ENCODE results near the gene NDUFAF8. TPM values are rescaled to one million over a fixed set of nuclear protein-coding genes. Genes with fewer than 3 reads are reported as not detected.
"Not testable (repeated sequence)": the region's sequence is repeated elsewhere in the genome, so short reads cannot be mapped to it uniquely, and the experiment has no call there.

Gene NDUFAF8
- polyA plus RNA-seq, 4 donors: 25.9 to 39.5 (median 35.7) TPM

- FAIRE-seq: no peak
These were observed 16.0 kb upstream of the NDUFAF8 start, which contains the start of gene CEP131 for GRCh38 chr17:81222906-81223761. CEP131 (minus strand) TSS chr17:81222965; CDS start chr17:81220056, 2,909 bp downstream.

GRCh38 chr17:81223762-81224130, 15.4 kb upstream of the NDUFAF8 start:
- Histone ChIP-seq H3K9me3 (ENCODE audit: control insufficient read depth in 2 of 2, insufficient read depth in 1 of 2, low read depth in 1 of 2, low read length in 1 of 2) (peaks cover 0 to 2% of the 10 kb centered on the region in 2 donors), H3K27ac (ENCODE audit: low read depth in 1 of 3, low read length in 2 of 3) (no peak overlapping the region), H3K27me3 (ENCODE audit: control insufficient read depth in 3 of 3, insufficient read depth in 3 of 3, low read length in 3 of 3) (peaks cover 0 to 9% (median 0%) of the 10 kb centered on the region in 3 donors), H3K4me3 (ENCODE audit: low read depth in 1 of 3, low read length in 3 of 3) (no peak overlapping the region), H3K4me1 (ENCODE audit: control insufficient read depth in 3 of 3, insufficient read depth in 2 of 3, low read depth in 1 of 3, low read length in 2 of 3) (peaks cover 0 to 19% (median 0%) of the 10 kb centered on the region in 3 donors), H3K36me3 (ENCODE audit: control insufficient read depth in 3 of 3, insufficient read depth in 2 of 3, low read depth in 1 of 3, low read length in 3 of 3) (peaks cover 0 to 20% (median 0%) of the 10 kb centered on the region in 3 donors)
- FAIRE-seq (no peak), DNase-seq (no peak)
- 23 to 49% (median 45%) methylated on average over 11 of the region's 11 CpGs for WGBS, 3 donors

More at GRCh38 chr17:81222906-81223761, 16.0 kb upstream of the NDUFAF8 start, which contains the start of gene CEP131:
- Histone ChIP-seq H3K27ac (ENCODE audit: low read depth in 1 of 3, low read length in 2 of 3) (peak within 1 kb of the TSS in 1 of 3 donors; percentile 42), H3K36me3 (ENCODE audit: control insufficient read depth in 3 of 3, insufficient read depth in 2 of 3, low read depth in 1 of 3, low read length in 3 of 3) (peaks cover 0 to 20% (median 0%) of the 10 kb centered on the region in 3 donors), H3K27me3 (ENCODE audit: control insufficient read depth in 3 of 3, insufficient read depth in 3 of 3, low read length in 3 of 3) (peaks cover 0 to 9% (median 0%) of the 10 kb centered on the region in 3 donors), H3K4me1 (ENCODE audit: control insufficient read depth in 3 of 3, insufficient read depth in 2 of 3, low read depth in 1 of 3, low read length in 2 of 3) (peaks cover 0 to 19% (median 0%) of the 10 kb centered on the region in 3 donors), H3K9me3 (ENCODE audit: control insufficient read depth in 2 of 2, insufficient read depth in 1 of 2, low read depth in 1 of 2, low read length in 1 of 2) (peaks cover 0 to 2% of the 10 kb centered on the region in 2 donors), H3K4me3 (ENCODE audit: low read depth in 1 of 3, low read length in 3 of 3) (peak within 1 kb of the TSS; percentile 48 to 74 (median 60))
- DNase-seq: peak; percentile 98 to 99
- WGBS, 3 donors: 1 to 2% (median 1%) methylated on average over 56 to 79 of the region's 79 CpGs

DNA sequence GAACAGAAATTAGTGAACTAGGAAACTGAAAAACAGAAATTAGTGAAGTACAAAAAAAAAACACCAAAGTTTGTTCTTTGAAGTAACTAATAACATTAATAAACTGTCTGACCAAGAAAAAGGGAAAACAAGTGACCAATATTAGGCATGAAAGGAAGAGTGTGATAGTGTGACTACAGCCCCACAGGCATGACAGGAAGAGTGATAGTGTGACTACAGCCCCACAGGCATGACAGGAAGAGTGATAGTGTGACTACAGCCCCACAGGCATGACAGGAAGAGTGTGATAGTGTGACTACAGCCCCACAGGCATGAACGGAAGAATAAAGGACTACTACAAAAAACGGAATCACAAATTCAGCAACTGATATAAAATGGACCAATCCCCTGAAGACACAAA, 11.5 kb upstream of the NDUFAF8 start:
- H3K27ac ChIP-seq (ENCODE audit: low read depth in 1 of 3, low read length in 2 of 3); H3K4me3 ChIP-seq (ENCODE audit: low read depth in 1 of 3, low read length in 3 of 3); H3K4me1 ChIP-seq (ENCODE audit: control insufficient read depth in 3 of 3, insufficient read depth in 2 of 3, low read depth in 1 of 3, low read length in 2 of 3); FAIRE-seq; H3K9me3 ChIP-seq (ENCODE audit: control insufficient read depth in 2 of 2, insufficient read depth in 1 of 2, low read depth in 1 of 2, low read length in 1 of 2); DNase-seq; H3K27me3 ChIP-seq (ENCODE audit: control insufficient read depth in 3 of 3, insufficient read depth in 3 of 3, low read length in 3 of 3): not testable (repeated sequence)
- peaks cover 0 to 43% (median 0%) of the 10 kb centered on the region in 3 donors for H3K36me3 ChIP-seq (ENCODE audit: control insufficient read depth in 3 of 3, insufficient read depth in 2 of 3, low read depth in 1 of 3, low read length in 3 of 3)
- 66 to 80% (median 80%) methylated on average over 2 of the region's 2 CpGs for WGBS, 3 donors

DNA sequence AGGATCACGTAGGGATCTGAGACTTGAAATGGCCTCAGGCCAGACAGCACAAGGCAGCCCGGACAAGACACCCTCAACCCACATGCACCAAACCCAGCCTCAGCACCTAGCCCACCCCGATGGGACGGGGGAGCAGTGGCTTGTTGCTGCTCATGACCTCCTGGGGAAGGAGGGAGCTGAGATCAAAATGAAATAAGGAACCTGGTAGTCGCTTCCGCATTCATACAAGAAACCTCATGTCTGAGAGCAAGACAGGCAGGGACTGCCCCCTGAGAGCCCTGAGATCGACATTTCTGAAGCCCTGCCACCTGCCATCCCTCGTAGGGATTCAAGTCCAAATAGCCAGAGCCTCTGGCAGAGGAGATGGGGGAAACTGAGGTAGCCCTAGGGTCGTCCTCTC, 10.7 kb upstream of the NDUFAF8 start:
- no peak for FAIRE-seq
- H3K27ac ChIP-seq (ENCODE audit: low read depth in 1 of 3, low read length in 2 of 3): peak overlapping the region in 1 of 3 donors; percentile 33
- WGBS, 3 donors: 73 to 77% (median 73%) methylated on average over 9 of the region's 9 CpGs

DNA sequence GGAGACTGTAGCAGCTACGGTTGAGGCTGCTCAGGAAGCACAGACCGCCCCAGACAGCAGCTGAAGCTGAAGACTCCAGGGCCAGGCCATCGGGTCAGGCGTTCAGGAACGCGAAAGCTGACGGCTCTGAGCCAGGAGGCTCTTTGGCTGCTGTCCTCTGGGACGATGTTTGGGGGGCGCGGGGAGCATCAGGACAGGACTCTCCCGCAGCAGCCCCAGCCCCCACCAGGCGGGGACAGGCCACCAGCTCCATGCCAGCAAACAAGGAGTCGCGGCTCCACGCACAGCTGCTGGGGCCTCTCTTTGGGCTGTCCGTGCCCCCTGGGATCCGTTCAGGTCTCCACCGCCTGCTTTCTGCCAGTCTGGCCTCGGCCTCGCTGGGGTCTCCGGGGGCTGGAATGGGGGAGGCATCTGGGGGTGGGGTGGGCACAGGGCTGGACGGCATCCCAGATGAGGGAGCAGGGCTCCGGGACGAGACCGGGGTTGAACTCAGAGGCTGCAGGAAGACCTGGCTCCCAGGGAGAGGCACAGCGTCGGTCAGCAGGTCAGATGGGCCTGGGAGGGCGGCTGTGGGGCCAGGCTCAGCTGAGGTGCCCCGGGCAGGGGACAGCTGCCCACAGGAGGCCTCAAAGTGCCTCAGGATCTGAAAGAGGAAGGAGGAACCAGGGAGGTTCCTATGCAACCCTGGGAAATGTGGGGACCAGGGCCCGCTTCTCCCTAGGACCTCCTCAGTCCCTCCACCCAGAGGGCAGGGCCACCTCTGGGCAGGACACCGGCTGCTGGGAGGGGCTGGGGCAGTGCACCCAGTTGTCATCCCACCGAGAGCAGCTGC, 10.1 kb upstream of the NDUFAF8 start:
- 86 to 93% (median 92%) methylated on average over 32 of the region's 32 CpGs for WGBS, 3 donors
- Histone ChIP-seq H3K9me3 (ENCODE audit: control insufficient read depth in 2 of 2, insufficient read depth in 1 of 2, low read depth in 1 of 2, low read length in 1 of 2) (peaks cover 0 to 2% of the 10 kb centered on the region in 2 donors), H3K4me3 (ENCODE audit: low read depth in 1 of 3, low read length in 3 of 3) (no peak overlapping the region), H3K27ac (ENCODE audit: low read depth in 1 of 3, low read length in 2 of 3) (peak overlapping the region in 1 of 3 donors; percentile 33), H3K36me3 (ENCODE audit: control insufficient read depth in 3 of 3, insufficient read depth in 2 of 3, low read depth in 1 of 3, low read length in 3 of 3) (peaks cover 4 to 57% (median 6%) of the 10 kb centered on the region in 3 donors), H3K27me3 (ENCODE audit: control insufficient read depth in 3 of 3, insufficient read depth in 3 of 3, low read length in 3 of 3) (peaks cover 0 to 2% (median 0%) of the 10 kb centered on the region in 3 donors), H3K4me1 (ENCODE audit: control insufficient read depth in 3 of 3, insufficient read depth in 2 of 3, low read depth in 1 of 3, low read length in 2 of 3) (no peaks in the 10 kb centered on the region)
- FAIRE-seq (no peak), DNase-seq (no peak)

More for the DNA sequence above, 10.7 kb upstream of the NDUFAF8 start:
- Histone ChIP-seq H3K36me3 (ENCODE audit: control insufficient read depth in 3 of 3, insufficient read depth in 2 of 3, low read depth in 1 of 3, low read length in 3 of 3) (peaks cover 4 to 51% (median 4%) of the 10 kb centered on the region in 3 donors), H3K27me3 (ENCODE audit: control insufficient read depth in 3 of 3, insufficient read depth in 3 of 3, low read length in 3 of 3) (peaks cover 0 to 7% (median 0%) of the 10 kb centered on the region in 3 donors), H3K9me3 (ENCODE audit: control insufficient read depth in 2 of 2, insufficient read depth in 1 of 2, low read depth in 1 of 2, low read length in 1 of 2) (peaks cover 0 to 2% of the 10 kb centered on the region in 2 donors), H3K4me3 (ENCODE audit: low read depth in 1 of 3, low read length in 3 of 3) (no peak overlapping the region), H3K4me1 (ENCODE audit: control insufficient read depth in 3 of 3, insufficient read depth in 2 of 3, low read depth in 1 of 3, low read length in 2 of 3) (peaks cover 0 to 6% (median 0%) of the 10 kb centered on the region in 3 donors)
- no peak for DNase-seq

GRCh38 chr17:81229666-81229920, 9.5 kb upstream of the NDUFAF8 start:
- Histone ChIP-seq H3K4me1 (ENCODE audit: control insufficient read depth in 3 of 3, insufficient read depth in 2 of 3, low read depth in 1 of 3, low read length in 2 of 3) (no peaks in the 10 kb centered on the region), H3K4me3 (ENCODE audit: low read depth in 1 of 3, low read length in 3 of 3) (no peak overlapping the region), H3K27ac (ENCODE audit: low read depth in 1 of 3, low read length in 2 of 3) (no peak overlapping the region), H3K9me3 (ENCODE audit: control insufficient read depth in 2 of 2, insufficient read depth in 1 of 2, low read depth in 1 of 2, low read length in 1 of 2) (peaks cover 0 to 2% of the 10 kb centered on the region in 2 donors), H3K36me3 (ENCODE audit: control insufficient read depth in 3 of 3, insufficient read depth in 2 of 3, low read depth in 1 of 3, low read length in 3 of 3) (peaks cover 4 to 63% (median 6%) of the 10 kb centered on the region in 3 donors), H3K27me3 (ENCODE audit: control insufficient read depth in 3 of 3, insufficient read depth in 3 of 3, low read length in 3 of 3) (no peaks in the 10 kb centered on the region)
- 91 to 94% (median 94%) methylated on average over 14 of the region's 14 CpGs for WGBS, 3 donors
- no peak for DNase-seq
- FAIRE-seq: no peak

DNA sequence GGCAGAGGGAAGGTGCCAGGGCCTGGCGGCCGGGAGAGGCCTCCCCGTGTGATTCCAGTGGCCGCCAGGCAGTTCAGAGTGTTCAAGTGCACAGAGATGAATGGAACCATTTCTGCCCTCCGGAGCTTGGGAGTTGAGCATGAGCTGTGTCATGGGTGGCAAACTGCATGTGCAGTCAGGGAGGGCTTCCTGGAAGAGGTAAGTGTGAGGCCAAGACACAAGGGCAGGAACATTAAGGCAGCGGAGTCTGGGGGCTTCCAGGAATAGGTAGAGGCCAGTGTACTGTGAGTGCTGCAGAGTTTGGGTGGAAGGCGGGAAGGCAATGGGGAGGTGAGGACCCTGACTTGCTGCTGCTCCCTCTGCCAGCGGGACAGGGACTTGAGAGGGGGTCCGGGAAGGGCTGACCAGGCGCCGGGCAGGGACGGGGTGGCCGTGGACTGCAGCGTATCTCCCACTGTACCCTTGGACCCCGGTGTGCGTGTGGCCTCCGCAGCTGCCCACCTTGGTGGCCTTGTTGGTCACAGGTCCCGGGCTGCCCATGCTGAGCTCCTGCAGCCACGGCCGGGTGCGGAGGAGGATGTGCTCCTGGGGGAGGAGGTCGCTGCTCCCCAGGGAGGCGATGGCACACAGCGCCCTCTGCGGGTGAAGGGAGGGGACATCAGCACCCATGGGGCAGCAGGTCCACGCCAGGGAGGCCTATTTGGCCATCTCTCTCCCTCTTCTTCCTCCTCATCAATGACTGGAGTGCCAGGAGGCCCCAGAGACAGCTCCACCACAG, 8.9 kb upstream of the NDUFAF8 start:
- no peak overlapping the region for H3K4me3 ChIP-seq (ENCODE audit: low read depth in 1 of 3, low read length in 3 of 3)
- peaks cover 4 to 66% (median 6%) of the 10 kb centered on the region in 3 donors for H3K36me3 ChIP-seq (ENCODE audit: control insufficient read depth in 3 of 3, insufficient read depth in 2 of 3, low read depth in 1 of 3, low read length in 3 of 3)
- no peaks in the 10 kb centered on the region for H3K4me1 ChIP-seq (ENCODE audit: control insufficient read depth in 3 of 3, insufficient read depth in 2 of 3, low read depth in 1 of 3, low read length in 2 of 3)
- no peak for DNase-seq
- WGBS, 3 donors: 90 to 94% (median 93%) methylated on average over 14 to 26 of the region's 26 CpGs
- H3K9me3 ChIP-seq (ENCODE audit: control insufficient read depth in 2 of 2, insufficient read depth in 1 of 2, low read depth in 1 of 2, low read length in 1 of 2): peaks cover 0 to 2% of the 10 kb centered on the region in 2 donors
- no peak overlapping the region for H3K27ac ChIP-seq (ENCODE audit: low read depth in 1 of 3, low read length in 2 of 3)
- no peak for FAIRE-seq
- H3K27me3 ChIP-seq (ENCODE audit: control insufficient read depth in 3 of 3, insufficient read depth in 3 of 3, low read length in 3 of 3): no peaks in the 10 kb centered on the region

Measured in small intestine (tissue), 7 donors.